OCI-LY7 (cell line): ENCODE measurements around the gene MLX. TPM values are rescaled to one million over a fixed set of nuclear protein-coding genes. Genes with fewer than 3 reads are reported as not detected.

Source experiments
- BruUV-seq: library from RNA; stranded (reverse); fragments of 400-500 nt; replicated peaks from 2 replicates; lab custom pipeline; 2021; lab: Mats Ljungman, UMichigan
- CTCF ChIA-PET: fragments of 300-600 bp; sonication (Branson Sonifier 250); formaldehyde crosslinking; loops from one replicate; lab custom pipeline; 2022; ENCODE audit warnings: antibody characterized with exemption; ENCODE audit not compliant: unreplicated experiment; lab: Charles Lee
- POLR2A ChIA-PET: fragments of 300-600 bp; sonication (Branson Sonifier 250); formaldehyde crosslinking; loops from one replicate; lab custom pipeline; 2022; ENCODE audit warnings: antibody characterized with exemption; lab: Charles Lee
- DNase-seq: peaks from one replicate; pipeline ENCODE4 v3.0.0-alpha.2; 2015; ENCODE audit warnings: low spot score
- H2AFZ ChIP-seq: fragments of 200-600 bp; sonication (generic), shearing (Covaris generic); 2 replicates; pipeline ENCODE4 v1.6.1; 2014; ENCODE audit warnings: mild to moderate bottlenecking, antibody characterized with exemption, low read length, moderate library complexity
- H3K27ac ChIP-seq: fragments of 200-600 bp; sonication (generic); 2 replicates; pipeline ENCODE4 v1.5.1; 2014; ENCODE audit warnings: mixed run types, low read depth, mild to moderate bottlenecking, moderate library complexity, low read length, inconsistent platforms; ENCODE audit not compliant: poor library complexity, severe bottlenecking
- H3K36me3 ChIP-seq: fragments of 200-600 bp; sonication (generic); 2 replicates; pipeline ENCODE4 v1.6.1; 2014; ENCODE audit warnings: mild to moderate bottlenecking, antibody characterized with exemption, low read length, moderate library complexity, mixed read lengths; ENCODE audit not compliant: insufficient read depth
- H3K4me1 ChIP-seq: fragments of 200-600 bp; sonication (generic); 2 replicates; pipeline ENCODE4 v1.5.1; 2014; ENCODE audit warnings: mild to moderate bottlenecking, low read length; ENCODE audit not compliant: insufficient read depth, poor library complexity, severe bottlenecking
- H3K4me2 ChIP-seq: fragments of 200-600 bp; sonication (generic); 2 replicates; pipeline ENCODE4 v1.6.1; 2014; ENCODE audit warnings: mild to moderate bottlenecking, low read length
- H3K4me3 ChIP-seq: fragments of 200-600 bp; sonication (generic); 2 replicates; pipeline ENCODE4 v1.5.1; 2014; ENCODE audit warnings: mild to moderate bottlenecking, low read depth, low read length; ENCODE audit not compliant: poor library complexity, severe bottlenecking
- H3K79me2 ChIP-seq: fragments of 200-600 bp; sonication (generic); 2 replicates; pipeline ENCODE4 v1.6.1; 2016; ENCODE audit warnings: low read depth, mild to moderate bottlenecking, low read length, moderate library complexity, mixed read lengths; ENCODE audit not compliant: insufficient read depth
- H3K9me2 ChIP-seq: fragments of 200-600 bp; sonication (generic); 2 replicates; pipeline ENCODE4 v1.6.1; 2016; ENCODE audit warnings: mild to moderate bottlenecking, low read length, mixed read lengths; ENCODE audit not compliant: insufficient read depth
- H3K9me3 ChIP-seq: fragments of 200-600 bp; sonication (generic); 2 replicates; pipeline ENCODE4 v1.6.1; 2014; ENCODE audit warnings: mild to moderate bottlenecking, mixed run types, low read length, mixed read lengths
- H4K20me1 ChIP-seq: fragments of 200-600 bp; sonication (generic); 2 replicates; pipeline ENCODE4 v1.6.1; 2014; ENCODE audit warnings: mild to moderate bottlenecking, antibody characterized with exemption, low read length, moderate library complexity, mixed read lengths; ENCODE audit not compliant: insufficient read depth
- EZH2phosphoT487 ChIP-seq: fragments of 200-600 bp; sonication (generic); IDR thresholded peaks from 2 replicates; pipeline ENCODE4 v1.6.1; 2018; ENCODE audit warnings: low read depth, borderline replicate concordance, mild to moderate bottlenecking, mixed run types, antibody characterized with exemption, low read length, moderate library complexity, mixed read lengths
- intact Hi-C: fragments of 100-400 bp; cut with micrococcal nuclease; formaldehyde crosslinking; loops from one replicate; pipeline ENCODE4 v1.10.0; 2022; ENCODE audit not compliant: unreplicated experiment
- total RNA-seq, 2 experiments: library from RNA; depleted of rRNA in 1 of 2; stranded (reverse); fragments of >200 nt in 1 of 2; shearing (Covaris generic) in 1 of 2; gene quantifications; 2 replicates each; pipeline ENCODE4 v1.2.3, GENCODE V29; 2014 to 2022
- TF ChIP-seq, protein P1 (sequence below): fragments of 200-600 bp; sonication (generic); conservative IDR thresholded peaks from 2 replicates; pipeline ENCODE4 v1.5.1; 2014; ENCODE audit warnings: mild to moderate bottlenecking, antibody characterized with exemption, low read length, moderate library complexity, mixed read lengths

MLX gene
- total RNA-seq, 2 experiments from 2014 or later, result 33.6 to 51.2 TPM

DNA sequence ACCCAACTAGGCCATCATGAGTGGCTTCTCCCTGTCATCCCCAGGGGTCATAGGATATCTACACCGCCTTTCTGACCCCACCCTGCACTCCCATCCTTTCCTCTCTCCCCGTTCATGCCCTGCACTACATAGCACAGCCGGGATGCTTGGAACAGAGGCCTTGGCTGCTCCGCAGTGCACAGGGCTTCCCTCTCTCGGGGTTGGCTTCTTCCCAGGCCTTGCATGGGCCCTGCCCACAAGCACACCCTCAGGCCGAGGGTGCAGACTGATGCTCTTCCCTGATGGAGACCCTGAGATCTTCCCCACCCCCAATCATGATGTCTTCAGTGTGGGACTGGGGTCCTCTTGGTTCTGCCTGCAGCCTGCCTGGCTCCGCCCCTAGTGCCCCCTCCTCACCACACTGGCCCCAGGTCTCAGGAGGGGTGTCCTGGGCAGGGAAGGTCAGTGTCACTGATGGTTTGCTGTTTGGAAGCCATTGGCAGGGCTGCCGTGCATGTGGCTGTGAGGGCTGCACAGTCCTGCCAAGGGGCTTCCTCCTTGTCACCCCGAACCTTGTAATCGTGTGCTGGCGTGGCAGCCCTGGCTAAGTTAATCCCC lies 45.1 kb upstream of the MLX start:
- Histone ChIP-seq H3K9me3 (no peaks in the 10 kb centered on the region), H3K36me3 (no peaks in the 10 kb centered on the region), H3K4me3 (no peak overlapping the region), H3K27ac (no peak overlapping the region), H3K79me2 (no peaks in the 10 kb centered on the region), H3K4me2 (no peak overlapping the region), H2AFZ (no peak overlapping the region), H4K20me1 (no peaks in the 10 kb centered on the region), H3K9me2 (no peaks in the 10 kb centered on the region), H3K4me1 (peaks cover 6% of the 10 kb centered on the region)
- DNase-seq, result no peak
- ChIA-PET CTCF (no interaction called here), POLR2A (no interaction called here)
- intact Hi-C loops, result no loop called here
- BruUV-seq, result no TSS peak
- TF ChIP-seq EZH2phosphoT487, result no peak
- TF ChIP-seq, protein P1, sequence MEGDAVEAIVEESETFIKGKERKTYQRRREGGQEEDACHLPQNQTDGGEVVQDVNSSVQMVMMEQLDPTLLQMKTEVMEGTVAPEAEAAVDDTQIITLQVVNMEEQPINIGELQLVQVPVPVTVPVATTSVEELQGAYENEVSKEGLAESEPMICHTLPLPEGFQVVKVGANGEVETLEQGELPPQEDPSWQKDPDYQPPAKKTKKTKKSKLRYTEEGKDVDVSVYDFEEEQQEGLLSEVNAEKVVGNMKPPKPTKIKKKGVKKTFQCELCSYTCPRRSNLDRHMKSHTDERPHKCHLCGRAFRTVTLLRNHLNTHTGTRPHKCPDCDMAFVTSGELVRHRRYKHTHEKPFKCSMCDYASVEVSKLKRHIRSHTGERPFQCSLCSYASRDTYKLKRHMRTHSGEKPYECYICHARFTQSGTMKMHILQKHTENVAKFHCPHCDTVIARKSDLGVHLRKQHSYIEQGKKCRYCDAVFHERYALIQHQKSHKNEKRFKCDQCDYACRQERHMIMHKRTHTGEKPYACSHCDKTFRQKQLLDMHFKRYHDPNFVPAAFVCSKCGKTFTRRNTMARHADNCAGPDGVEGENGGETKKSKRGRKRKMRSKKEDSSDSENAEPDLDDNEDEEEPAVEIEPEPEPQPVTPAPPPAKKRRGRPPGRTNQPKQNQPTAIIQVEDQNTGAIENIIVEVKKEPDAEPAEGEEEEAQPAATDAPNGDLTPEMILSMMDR, result no peak

DNA sequence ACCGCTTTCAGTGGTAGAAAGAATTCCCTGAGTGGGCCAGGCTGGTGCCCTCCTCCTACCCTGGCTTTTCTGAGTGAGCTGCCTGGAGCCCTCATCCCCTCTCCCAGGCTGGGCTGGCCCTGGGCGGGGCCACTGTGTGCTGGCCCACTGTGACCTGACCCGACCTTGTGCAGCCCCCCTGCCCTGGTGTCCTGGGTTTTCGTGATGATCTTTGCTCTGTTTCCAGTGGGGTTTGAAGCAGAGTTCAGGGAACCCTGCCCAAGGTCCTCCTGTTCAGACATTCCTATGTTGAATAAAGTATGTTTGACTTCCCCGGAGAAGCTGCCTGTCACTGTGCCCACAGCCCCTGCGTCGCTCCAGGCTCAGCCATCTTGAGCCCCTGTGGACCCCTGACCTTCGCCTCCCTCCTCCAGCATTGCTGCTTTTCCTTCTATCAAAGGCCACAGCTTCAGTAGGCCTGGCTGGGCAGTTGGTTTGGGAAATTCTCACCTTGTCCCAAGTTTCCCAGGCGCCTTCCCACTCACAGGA lies 44.6 kb upstream of the MLX start:
- Histone ChIP-seq H3K9me3 (no peaks in the 10 kb centered on the region), H2AFZ (no peak overlapping the region), H4K20me1 (no peaks in the 10 kb centered on the region), H3K4me1 (peaks cover 6% of the 10 kb centered on the region), H3K79me2 (no peaks in the 10 kb centered on the region), H3K4me2 (no peak overlapping the region), H3K27ac (no peak overlapping the region), H3K4me3 (no peak overlapping the region), H3K9me2 (no peaks in the 10 kb centered on the region), H3K36me3 (no peaks in the 10 kb centered on the region)
- no peak for TF ChIP-seq EZH2phosphoT487
- TF ChIP-seq, protein P1, result no peak
- CTCF ChIA-PET, result no interaction called here
- POLR2A ChIA-PET, result no interaction called here
- intact Hi-C loops, result no loop called here
- BruUV-seq, result no TSS peak
- DNase-seq, result no peak

DNA sequence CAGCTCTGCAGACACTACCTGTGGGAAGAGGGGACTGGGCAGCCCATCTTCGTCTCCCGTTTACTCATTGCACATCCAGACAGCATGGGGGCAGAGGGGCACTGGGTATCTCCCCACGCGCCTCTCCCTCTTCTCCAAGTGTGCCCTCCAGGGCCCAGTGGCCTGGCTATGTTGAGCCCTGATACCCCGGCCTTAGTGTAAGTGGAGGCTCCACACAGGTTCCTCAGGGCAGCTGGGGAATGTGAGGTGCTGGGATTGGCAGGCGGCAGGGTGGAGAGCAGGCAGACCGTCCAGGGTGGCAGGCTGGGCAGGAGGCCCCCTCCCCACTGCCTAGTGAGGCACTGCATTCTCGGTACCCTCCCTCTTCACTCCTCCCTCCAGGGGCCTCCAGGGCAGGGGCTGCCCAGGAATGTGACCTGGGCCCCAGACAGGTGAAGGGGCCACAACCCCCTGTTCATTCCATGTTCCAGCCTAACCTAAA lies 44.1 kb upstream of the MLX start:
- BruUV-seq, result no TSS peak
- H2AFZ ChIP-seq, result no peak overlapping the region
- no peaks in the 10 kb centered on the region for H3K36me3 ChIP-seq
- no peak for TF ChIP-seq EZH2phosphoT487
- TF ChIP-seq, protein P1, result no peak
- ChIA-PET CTCF (no interaction called here), POLR2A (no interaction called here)
- DNase-seq, result no peak
- H3K4me2 ChIP-seq, result no peak overlapping the region
- no peaks in the 10 kb centered on the region for H4K20me1 ChIP-seq
- peaks cover 2% of the 10 kb centered on the region for H3K4me1 ChIP-seq
- H3K79me2 ChIP-seq, result no peaks in the 10 kb centered on the region
- H3K4me3 ChIP-seq, result no peak overlapping the region
- no peaks in the 10 kb centered on the region for H3K9me2 ChIP-seq
- H3K27ac ChIP-seq, result no peak overlapping the region
- intact Hi-C loops, result no loop called here
- H3K9me3 ChIP-seq, result no peaks in the 10 kb centered on the region
